Stimulated activated CD4-positive, alpha-beta T cell treated with anti-CD3 and anti-CD28 coated beads, TNF-alpha, amount 100 ng/mL, for 24 hours (primary cell): ENCODE results near the gene FKRP.
"Not testable (repeated sequence)": the region's sequence is repeated elsewhere in the genome, so short reads cannot be mapped to it uniquely, and the experiment has no call there.

Experiments used
- DNase-seq, 3 experiments: peaks; one replicate each; pipeline ENCODE4 v3.0.0-alpha.2; 2020; ENCODE audit warnings: low read depth in 3 of 3

FKRP gene

GRCh38 chr19:46745521-46746280, at the start of gene FKRP:
TSS of gene FKRP (plus strand) at chr19:46746057. CDS start at chr19:46755451, 9,394 bp downstream.
- peak in 2 of 3 experiments; percentile 15 to 30 for DNase-seq

GRCh38 chr19:46696866-46697203, 49.0 kb upstream of the FKRP start:
- no peak for DNase-seq

GRCh38 chr19:46697204-46697960, 48.5 kb upstream of the FKRP start:
- DNase-seq: peak in 1 of 3 experiments; percentile 24

GRCh38 chr19:46698395-46699321, 47.2 kb upstream of the FKRP start:
- no peak for DNase-seq

- DNase-seq: no peak
Observed at GRCh38 chr19:46700704-46701103, 45.2 kb upstream of the FKRP start.

GRCh38 chr19:46704379-46705076, 41.3 kb upstream of the FKRP start:
- peak; percentile 65 to 86 (median 81) for DNase-seq

- DNase-seq: peak in 1 of 3 experiments; percentile 11
Observed at GRCh38 chr19:46710687-46711086, 35.2 kb upstream of the FKRP start.

GRCh38 chr19:46712768-46713338, 33.0 kb upstream of the FKRP start:
- not testable (repeated sequence) for DNase-seq

- DNase-seq: peak; percentile 42 to 69 (median 51)
Observed at GRCh38 chr19:46713781-46714443, 31.9 kb upstream of the FKRP start.

GRCh38 chr19:46714444-46715106, 31.3 kb upstream of the FKRP start:
- DNase-seq: peak in 2 of 3 experiments; percentile 34 to 55

GRCh38 chr19:46715620-46715974, 30.3 kb upstream of the FKRP start:
- DNase-seq: no peak

- peak in 1 of 3 experiments; percentile 14 for DNase-seq
Observed at GRCh38 chr19:46715975-46716671, 29.7 kb upstream of the FKRP start.

GRCh38 chr19:46716672-46717033, 29.2 kb upstream of the FKRP start:
- no peak for DNase-seq

GRCh38 chr19:46717034-46717715, 28.7 kb upstream of the FKRP start, which contains the start of gene PRKD2:
TSS of gene PRKD2 (minus strand) at chr19:46717114. CDS start at chr19:46716370, 744 bp downstream.
- DNase-seq: peak; percentile 84 to 91 (median 87)

GRCh38 chr19:46717716-46718143, 28.1 kb upstream of the FKRP start:
- no peak for DNase-seq

- peak in 1 of 3 experiments; percentile 56 for DNase-seq
Observed at GRCh38 chr19:46718157-46718933, 27.5 kb upstream of the FKRP start.

- no peak for DNase-seq
Observed at GRCh38 chr19:46718934-46719622, 26.8 kb upstream of the FKRP start.
